ENCODE results near the gene SCAI. TPM values are rescaled to one million over a fixed set of nuclear protein-coding genes. Genes with fewer than 3 reads are reported as not detected.

Gene SCAI
- total RNA-seq, 1 experiment from 2014 or later: 15.5 TPM

GRCh38 chr9:124940521-124940893 lies 202.8 kb downstream of the SCAI start:
- H3K27me3 Mint-ChIP-seq (ENCODE audit: low read depth): no peaks in the 10 kb centered on the region; the same call in 1 of the 2 replicates
- Histone ChIP-seq H3K79me1 (ENCODE audit: insufficient read depth, low read depth, low read length, poor library complexity, severe bottlenecking) (no peaks in the 10 kb centered on the region), H4K8ac (replicated peaks; ENCODE audit: insufficient read length, low read depth, low read length) (no peak overlapping the region), H3K18ac (ENCODE audit: insufficient read length, low read depth, low read length) (no peak overlapping the region), H3K9ac (ENCODE audit: extremely low read depth, insufficient read length, low read length) (peak overlapping the region; percentile 36), H2AK5ac (ENCODE audit: insufficient read length, low read length) (no peak overlapping the region), H2BK12ac (ENCODE audit: insufficient read length, low read depth, low read length) (no peak overlapping the region), H4K20me1 (ENCODE audit: control insufficient read depth, insufficient read depth, insufficient read length) (no peaks in the 10 kb centered on the region), H2AFZ (ENCODE audit: low read length) (peak overlapping the region; percentile 63), H3K9me3 (ENCODE audit: control insufficient read depth, low read depth, low read length) (no peaks in the 10 kb centered on the region), H2BK20ac (ENCODE audit: low read depth, low read length, poor library complexity, severe bottlenecking) (no peak overlapping the region), H3K14ac (ENCODE audit: insufficient read depth, low read length) (no peak overlapping the region), H3K79me2 (ENCODE audit: insufficient read depth, low read length) (no peaks in the 10 kb centered on the region), H3K4me2 (ENCODE audit: insufficient read depth, insufficient read length, low read length) (peak overlapping the region; percentile 71), H4K91ac (ENCODE audit: insufficient read length, low read depth, low read length) (no peak overlapping the region), H2BK5ac (ENCODE audit: insufficient read length, low read length) (no peak overlapping the region), H2BK15ac (ENCODE audit: low read depth, low read length) (no peak overlapping the region), H3K4me1 (ENCODE audit: insufficient read depth, low read length) (no peaks in the 10 kb centered on the region), H3K56ac (ENCODE audit: insufficient read length, low read depth, low read length) (no peak overlapping the region), H3T11ph (ENCODE audit: low read length) (no peak overlapping the region), H3K27ac (ENCODE audit: insufficient read length, low read depth, low read length) (no peak overlapping the region), H4K5ac (ENCODE audit: insufficient read length, low read depth, low read length) (no peak overlapping the region), H3K23me2 (ENCODE audit: insufficient read length, low read depth, low read length, poor library complexity, severe bottlenecking) (peaks cover 8% of the 10 kb centered on the region), H2BK120ac (ENCODE audit: low read depth, low read length, poor library complexity, severe bottlenecking) (no peak overlapping the region), H3K23ac (ENCODE audit: insufficient read length, low read depth, low read length) (no peak overlapping the region), H3K27me3 (ENCODE audit: insufficient read depth, low read length) (no peaks in the 10 kb centered on the region), H3K4ac (ENCODE audit: low read depth, low read length) (no peak overlapping the region)
- H3K4me1 Mint-ChIP-seq: peaks cover 11 to 13% of the 10 kb centered on the region in 2 experiments
- peak overlapping the region; percentile 91 to 94 for H3K4me3 Mint-ChIP-seq
- H3K27ac Mint-ChIP-seq: peak overlapping the region; percentile 67 to 95 (median 94); a peak in 6 of 7 replicates
- WGBS (ENCODE audit: extremely low coverage, insufficient read length, low lambda C conversion rate): no CpG with 5 or more reads among the region's 17 CpGs
- no peak for TF ChIP-seq CTCF (conservative IDR thresholded peaks at IDR 0.05)
- H3K9me3 Mint-ChIP-seq: no peaks in the 10 kb centered on the region; a peak in 1 of 5 replicates
- no peak for DNase-seq
- peaks cover 0 to 2% (median 0%) of the 10 kb centered on the region in 3 experiments; a peak in 1 of 7 replicates for H3K36me3 Mint-ChIP-seq (ENCODE audit: insufficient read depth in 1 of 3, low read depth in 3 of 3)

Measured in H9 (cell line).